OCI-LY7 (cell line): Measurements from ENCODE around the gene NES. TPM values are rescaled to one million over a fixed set of nuclear protein-coding genes. Genes with fewer than 3 reads are reported as not detected.

Experiments
- BruUV-seq: library from RNA; stranded (reverse); fragments of 400-500 nt; replicated peaks from 2 replicates; lab custom pipeline; 2021; lab: Mats Ljungman, UMichigan
- CTCF ChIA-PET: fragments of 300-600 bp; sonication (Branson Sonifier 250); formaldehyde crosslinking; loops from one replicate; lab custom pipeline; 2022; ENCODE audit warnings: antibody characterized with exemption; ENCODE audit not compliant: unreplicated experiment; lab: Charles Lee
- POLR2A ChIA-PET: fragments of 300-600 bp; sonication (Branson Sonifier 250); formaldehyde crosslinking; loops from one replicate; lab custom pipeline; 2022; ENCODE audit warnings: antibody characterized with exemption; lab: Charles Lee
- DNase-seq: peaks from one replicate; pipeline ENCODE4 v3.0.0-alpha.2; 2015; ENCODE audit warnings: low spot score
- H2AFZ ChIP-seq: fragments of 200-600 bp; sonication (generic), shearing (Covaris generic); 2 replicates; pipeline ENCODE4 v1.6.1; 2014; ENCODE audit warnings: mild to moderate bottlenecking, antibody characterized with exemption, low read length, moderate library complexity
- H3K27ac ChIP-seq: fragments of 200-600 bp; sonication (generic); 2 replicates; pipeline ENCODE4 v1.5.1; 2014; ENCODE audit warnings: mixed run types, low read depth, mild to moderate bottlenecking, moderate library complexity, low read length, inconsistent platforms; ENCODE audit not compliant: poor library complexity, severe bottlenecking
- H3K36me3 ChIP-seq: fragments of 200-600 bp; sonication (generic); 2 replicates; pipeline ENCODE4 v1.6.1; 2014; ENCODE audit warnings: mild to moderate bottlenecking, antibody characterized with exemption, low read length, moderate library complexity, mixed read lengths; ENCODE audit not compliant: insufficient read depth
- H3K4me1 ChIP-seq: fragments of 200-600 bp; sonication (generic); 2 replicates; pipeline ENCODE4 v1.5.1; 2014; ENCODE audit warnings: mild to moderate bottlenecking, low read length; ENCODE audit not compliant: insufficient read depth, poor library complexity, severe bottlenecking
- H3K4me2 ChIP-seq: fragments of 200-600 bp; sonication (generic); 2 replicates; pipeline ENCODE4 v1.6.1; 2014; ENCODE audit warnings: mild to moderate bottlenecking, low read length
- H3K4me3 ChIP-seq: fragments of 200-600 bp; sonication (generic); 2 replicates; pipeline ENCODE4 v1.5.1; 2014; ENCODE audit warnings: mild to moderate bottlenecking, low read depth, low read length; ENCODE audit not compliant: poor library complexity, severe bottlenecking
- H3K79me2 ChIP-seq: fragments of 200-600 bp; sonication (generic); 2 replicates; pipeline ENCODE4 v1.6.1; 2016; ENCODE audit warnings: low read depth, mild to moderate bottlenecking, low read length, moderate library complexity, mixed read lengths; ENCODE audit not compliant: insufficient read depth
- H3K9me2 ChIP-seq: fragments of 200-600 bp; sonication (generic); 2 replicates; pipeline ENCODE4 v1.6.1; 2016; ENCODE audit warnings: mild to moderate bottlenecking, low read length, mixed read lengths; ENCODE audit not compliant: insufficient read depth
- H3K9me3 ChIP-seq: fragments of 200-600 bp; sonication (generic); 2 replicates; pipeline ENCODE4 v1.6.1; 2014; ENCODE audit warnings: mild to moderate bottlenecking, mixed run types, low read length, mixed read lengths
- H4K20me1 ChIP-seq: fragments of 200-600 bp; sonication (generic); 2 replicates; pipeline ENCODE4 v1.6.1; 2014; ENCODE audit warnings: mild to moderate bottlenecking, antibody characterized with exemption, low read length, moderate library complexity, mixed read lengths; ENCODE audit not compliant: insufficient read depth
- CTCF ChIP-seq: fragments of 200-600 bp; sonication (generic); conservative IDR thresholded peaks from 2 replicates; pipeline ENCODE4 v1.5.1; 2014; ENCODE audit warnings: mild to moderate bottlenecking, antibody characterized with exemption, low read length, moderate library complexity, mixed read lengths
- EZH2phosphoT487 ChIP-seq: fragments of 200-600 bp; sonication (generic); IDR thresholded peaks from 2 replicates; pipeline ENCODE4 v1.6.1; 2018; ENCODE audit warnings: low read depth, borderline replicate concordance, mild to moderate bottlenecking, mixed run types, antibody characterized with exemption, low read length, moderate library complexity, mixed read lengths
- intact Hi-C: fragments of 100-400 bp; cut with micrococcal nuclease; formaldehyde crosslinking; loops from one replicate; pipeline ENCODE4 v1.10.0; 2022; ENCODE audit not compliant: unreplicated experiment
- total RNA-seq, 2 experiments: library from RNA; depleted of rRNA in 1 of 2; stranded (reverse); fragments of >200 nt in 1 of 2; shearing (Covaris generic) in 1 of 2; gene quantifications; 2 replicates each; pipeline ENCODE4 v1.2.3, GENCODE V29; 2014 to 2022

NES gene
- total RNA-seq, 2 experiments from 2014 or later: not detected

GRCh38 chr1:156622581-156623297 lies 54.5 kb downstream of the NES start:
- ChIA-PET CTCF (no interaction called here), POLR2A (no interaction called here)
- DNase-seq: no peak
- BruUV-seq: no TSS peak
- Histone ChIP-seq H3K36me3 (no peaks in the 10 kb centered on the region), H3K4me1 (peaks cover 15% of the 10 kb centered on the region), H3K9me2 (no peaks in the 10 kb centered on the region), H3K4me2 (no peak overlapping the region), H2AFZ (no peak overlapping the region), H3K4me3 (no peak overlapping the region), H3K9me3 (no peaks in the 10 kb centered on the region), H4K20me1 (no peaks in the 10 kb centered on the region), H3K79me2 (no peaks in the 10 kb centered on the region), H3K27ac (no peak overlapping the region)
- TF ChIP-seq CTCF: no peak
- no peak for TF ChIP-seq EZH2phosphoT487
- intact Hi-C loops: no loop called here

- POLR2A ChIA-PET: no interaction called here
- no peaks in the 10 kb centered on the region for H3K79me2 ChIP-seq
Measured at GRCh38 chr1:156619582-156619955, 57.6 kb downstream of the NES start.

More at GRCh38 chr1:156619582-156619955, 57.6 kb downstream of the NES start:
- no peak for DNase-seq
- H4K20me1 ChIP-seq: no peaks in the 10 kb centered on the region
- H3K9me2 ChIP-seq: no peaks in the 10 kb centered on the region
- no peaks in the 10 kb centered on the region for H3K36me3 ChIP-seq
- no peaks in the 10 kb centered on the region for H3K4me1 ChIP-seq
- no peak overlapping the region for H3K27ac ChIP-seq
- no peak overlapping the region for H2AFZ ChIP-seq
- CTCF ChIA-PET: interaction anchor here (1.2 kb wide), 1 partner anchor 11 kb away, joined by 4 read pairs; no protein-coding TSS in a partner anchor
- BruUV-seq: no TSS peak
- H3K4me3 ChIP-seq: no peak overlapping the region
- TF ChIP-seq EZH2phosphoT487 (no peak), CTCF (no peak; the same call in 1 of the 2 replicates)
- intact Hi-C loops: no loop called here
- no peak overlapping the region for H3K4me2 ChIP-seq
- no peaks in the 10 kb centered on the region for H3K9me3 ChIP-seq
